ENCODE measurements around the gene PLD6.

PLD6 gene

DNA sequence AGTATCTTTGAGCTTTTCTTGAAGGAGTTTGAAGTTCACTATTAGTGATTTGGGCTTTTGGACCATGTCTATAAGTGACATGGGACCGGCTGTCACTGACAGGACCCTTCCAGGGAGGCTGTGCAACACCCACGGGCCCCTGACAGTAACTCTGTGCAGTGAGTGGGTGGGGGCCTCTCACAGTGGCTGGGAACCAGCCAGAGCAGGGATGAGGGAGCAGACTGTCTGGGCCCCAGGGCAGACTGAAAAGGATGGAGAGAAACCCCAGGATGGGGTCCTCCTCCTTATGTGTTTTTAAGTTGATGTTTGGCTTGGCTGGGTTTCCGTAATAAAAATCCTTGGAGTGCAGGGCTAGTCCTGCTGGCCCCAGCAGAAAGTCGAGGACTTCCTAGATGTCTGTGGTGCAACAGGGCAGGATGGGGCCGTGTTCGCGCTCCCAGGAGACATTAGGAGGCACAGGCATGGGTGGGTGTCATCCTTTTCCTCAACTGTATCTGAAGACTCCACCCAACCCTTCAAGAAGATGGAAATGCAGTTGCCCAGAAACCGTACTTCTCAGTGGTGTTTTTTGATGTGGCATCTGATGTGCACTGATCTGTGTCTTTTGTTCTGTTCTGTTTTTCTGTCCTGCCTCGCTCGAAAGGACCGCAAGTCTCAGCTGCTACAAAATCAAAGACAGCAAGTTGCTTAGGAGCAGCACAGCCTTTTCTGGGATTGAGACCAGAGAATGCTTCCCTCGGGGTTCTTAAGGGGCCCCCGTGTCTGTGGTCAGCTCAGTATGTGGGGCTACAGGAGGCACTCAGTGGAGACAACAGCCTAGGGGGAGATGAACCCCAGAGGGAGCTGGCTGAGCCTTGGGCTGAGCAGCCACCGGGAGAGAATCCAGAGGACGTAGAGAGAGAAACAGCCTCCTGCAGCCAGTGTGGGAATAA, 24.2 kb downstream of the PLD6 start:
- Histone ChIP-seq H3K4me1 (ENCODE audit: control insufficient read depth, insufficient read depth, low read length) (peaks cover 3% of the 10 kb centered on the region), H3K36me3 (ENCODE audit: insufficient read depth, low read length) (peaks cover 84% of the 10 kb centered on the region), H3K9ac (ENCODE audit: low read depth, low read length) (no peak overlapping the region), H3K4me3 (ENCODE audit: low read length) (no peak overlapping the region), H3K27me3 (ENCODE audit: control insufficient read depth, insufficient read depth, low read length) (no peaks in the 10 kb centered on the region), H3K4me2 (ENCODE audit: low read length) (no peak overlapping the region), H3K9me3 (replicated peaks; ENCODE audit: low read length) (no peaks in the 10 kb centered on the region)

- H3K27me3 ChIP-seq (ENCODE audit: control insufficient read depth, insufficient read depth, low read length), result no peaks in the 10 kb centered on the region
- H3K4me2 ChIP-seq (ENCODE audit: low read length), result no peak overlapping the region
- no peak overlapping the region for H3K4me3 ChIP-seq (ENCODE audit: low read length)
- H3K4me1 ChIP-seq (ENCODE audit: control insufficient read depth, insufficient read depth, low read length), result no peaks in the 10 kb centered on the region
- H3K9ac ChIP-seq (ENCODE audit: low read depth, low read length), result no peak overlapping the region
- H3K36me3 ChIP-seq (ENCODE audit: insufficient read depth, low read length), result peaks cover 84% of the 10 kb centered on the region
- no peaks in the 10 kb centered on the region for H3K9me3 ChIP-seq (replicated peaks; ENCODE audit: low read length)
These were observed 25.2 kb downstream of the PLD6 start for GRCh38 chr17:17180741-17181525.

DNA sequence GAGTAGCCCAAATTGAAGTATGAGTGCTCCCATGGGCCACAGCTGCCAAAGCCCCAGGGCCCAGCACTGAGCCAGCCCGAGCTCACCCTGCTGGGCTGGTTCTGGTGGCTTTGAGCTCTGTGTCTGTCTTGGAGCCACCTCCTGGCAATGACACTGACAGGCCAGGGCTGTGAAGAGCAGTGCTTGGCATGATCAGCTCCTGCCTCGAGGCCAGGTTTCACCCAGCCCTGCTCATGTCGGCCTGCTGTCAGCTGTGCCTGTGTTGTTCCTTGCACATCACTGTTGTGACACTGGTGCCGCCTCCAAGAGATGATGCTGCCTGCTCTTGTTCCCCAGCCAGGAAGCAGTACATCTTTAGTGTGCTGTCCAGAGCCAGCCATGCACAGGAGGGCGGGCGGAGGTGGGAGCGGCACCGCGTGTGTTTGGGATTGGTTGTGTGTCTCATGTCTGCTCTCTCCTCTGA, 26.0 kb downstream of the PLD6 start:
- H3K4me3 ChIP-seq (ENCODE audit: low read length), result no peak overlapping the region
- H3K9me3 ChIP-seq (replicated peaks; ENCODE audit: low read length), result no peaks in the 10 kb centered on the region
- no peaks in the 10 kb centered on the region for H3K4me1 ChIP-seq (ENCODE audit: control insufficient read depth, insufficient read depth, low read length)
- no peak overlapping the region for H3K9ac ChIP-seq (ENCODE audit: low read depth, low read length)
- H3K36me3 ChIP-seq (ENCODE audit: insufficient read depth, low read length), result peaks cover 83% of the 10 kb centered on the region
- no peak overlapping the region for H3K4me2 ChIP-seq (ENCODE audit: low read length)
- no peaks in the 10 kb centered on the region for H3K27me3 ChIP-seq (ENCODE audit: control insufficient read depth, insufficient read depth, low read length)

DNA sequence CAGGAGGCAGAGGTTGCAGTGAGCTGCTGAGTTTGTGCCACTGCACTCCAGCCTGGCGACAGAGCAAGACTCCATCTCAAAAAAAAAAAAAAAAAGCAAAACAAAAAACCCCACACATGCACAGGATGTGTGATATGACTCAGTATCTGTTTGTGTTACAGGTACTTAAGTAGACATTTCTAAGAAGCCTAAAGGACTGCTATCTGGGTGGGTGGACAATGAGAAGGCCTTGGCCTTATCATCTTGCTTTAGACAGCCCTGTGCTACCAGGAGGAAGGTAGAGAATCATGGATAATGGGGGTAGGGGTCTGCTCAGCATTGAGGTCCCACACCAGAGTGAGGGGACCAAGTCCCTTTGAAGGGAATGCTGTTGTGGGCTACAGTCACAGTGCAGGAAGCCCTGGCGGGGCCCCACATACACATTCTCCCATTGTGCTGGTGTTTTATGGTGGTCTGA, 26.7 kb downstream of the PLD6 start:
- Histone ChIP-seq H3K9ac (ENCODE audit: low read depth, low read length) (no peak overlapping the region), H3K36me3 (ENCODE audit: insufficient read depth, low read length) (peaks cover 87% of the 10 kb centered on the region), H3K4me1 (ENCODE audit: control insufficient read depth, insufficient read depth, low read length) (no peaks in the 10 kb centered on the region)

GRCh38 chr17:17177176-17177575, 29.0 kb downstream of the PLD6 start:
- no peak overlapping the region for H3K4me2 ChIP-seq (ENCODE audit: low read length)
- H3K4me1 ChIP-seq (ENCODE audit: control insufficient read depth, insufficient read depth, low read length), result no peaks in the 10 kb centered on the region
- no peaks in the 10 kb centered on the region for H3K27me3 ChIP-seq (ENCODE audit: control insufficient read depth, insufficient read depth, low read length)
- peaks cover 91% of the 10 kb centered on the region for H3K36me3 ChIP-seq (ENCODE audit: insufficient read depth, low read length)
- H3K4me3 ChIP-seq (ENCODE audit: low read length), result no peak overlapping the region
- H3K9me3 ChIP-seq (replicated peaks; ENCODE audit: low read length), result no peaks in the 10 kb centered on the region
- no peak overlapping the region for H3K9ac ChIP-seq (ENCODE audit: low read depth, low read length)

More for the DNA sequence above, 26.7 kb downstream of the PLD6 start:
- H3K9me3 ChIP-seq (replicated peaks; ENCODE audit: low read length), result no peaks in the 10 kb centered on the region
- no peak overlapping the region for H3K4me2 ChIP-seq (ENCODE audit: low read length)
- H3K27me3 ChIP-seq (ENCODE audit: control insufficient read depth, insufficient read depth, low read length), result no peaks in the 10 kb centered on the region
- no peak overlapping the region for H3K4me3 ChIP-seq (ENCODE audit: low read length)

GRCh38 chr17:17176341-17176740, 29.8 kb downstream of the PLD6 start:
- Histone ChIP-seq H3K4me1 (ENCODE audit: control insufficient read depth, insufficient read depth, low read length) (no peaks in the 10 kb centered on the region), H3K36me3 (ENCODE audit: insufficient read depth, low read length) (peaks cover 92% of the 10 kb centered on the region)

GRCh38 chr17:17175917-17176316, 30.2 kb downstream of the PLD6 start:
- Histone ChIP-seq H3K4me3 (ENCODE audit: low read length) (no peak overlapping the region), H3K4me1 (ENCODE audit: control insufficient read depth, insufficient read depth, low read length) (no peaks in the 10 kb centered on the region), H3K9me3 (replicated peaks; ENCODE audit: low read length) (no peaks in the 10 kb centered on the region), H3K36me3 (ENCODE audit: insufficient read depth, low read length) (peaks cover 93% of the 10 kb centered on the region), H3K9ac (ENCODE audit: low read depth, low read length) (no peak overlapping the region), H3K27me3 (ENCODE audit: control insufficient read depth, insufficient read depth, low read length) (no peaks in the 10 kb centered on the region), H3K4me2 (ENCODE audit: low read length) (no peak overlapping the region)

More at GRCh38 chr17:17176341-17176740, 29.8 kb downstream of the PLD6 start:
- Histone ChIP-seq H3K9ac (ENCODE audit: low read depth, low read length) (no peak overlapping the region), H3K9me3 (replicated peaks; ENCODE audit: low read length) (no peaks in the 10 kb centered on the region), H3K27me3 (ENCODE audit: control insufficient read depth, insufficient read depth, low read length) (no peaks in the 10 kb centered on the region), H3K4me2 (ENCODE audit: low read length) (no peak overlapping the region), H3K4me3 (ENCODE audit: low read length) (no peak overlapping the region)

GRCh38 chr17:17175340-17175739, 30.8 kb downstream of the PLD6 start:
- Histone ChIP-seq H3K4me2 (ENCODE audit: low read length) (no peak overlapping the region), H3K27me3 (ENCODE audit: control insufficient read depth, insufficient read depth, low read length) (no peaks in the 10 kb centered on the region), H3K4me3 (ENCODE audit: low read length) (no peak overlapping the region), H3K36me3 (ENCODE audit: insufficient read depth, low read length) (peaks cover 93% of the 10 kb centered on the region), H3K4me1 (ENCODE audit: control insufficient read depth, insufficient read depth, low read length) (no peaks in the 10 kb centered on the region), H3K9me3 (replicated peaks; ENCODE audit: low read length) (no peaks in the 10 kb centered on the region), H3K9ac (ENCODE audit: low read depth, low read length) (no peak overlapping the region)

DNA sequence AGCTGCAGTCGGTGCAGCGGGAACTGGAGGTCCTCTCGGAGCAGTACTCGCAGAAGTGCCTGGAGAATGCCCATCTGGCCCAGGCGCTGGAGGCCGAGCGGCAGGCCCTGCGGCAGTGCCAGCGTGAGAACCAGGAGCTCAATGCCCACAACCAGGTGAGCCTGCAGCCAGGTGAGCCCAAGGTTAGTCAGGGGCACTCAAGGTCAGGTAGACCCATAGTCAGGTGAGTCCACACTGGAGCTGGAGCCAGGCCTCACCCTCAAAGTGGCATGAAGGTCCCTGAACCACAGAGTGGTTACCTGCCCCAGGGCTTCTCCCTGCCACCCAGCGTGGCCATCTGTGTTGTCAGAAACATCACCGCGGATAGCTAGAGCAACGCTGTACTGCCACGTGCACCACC, 32.2 kb downstream of the PLD6 start:
- Histone ChIP-seq H3K36me3 (ENCODE audit: insufficient read depth, low read length) (peaks cover 92% of the 10 kb centered on the region), H3K9ac (ENCODE audit: low read depth, low read length) (no peak overlapping the region)

DNA sequence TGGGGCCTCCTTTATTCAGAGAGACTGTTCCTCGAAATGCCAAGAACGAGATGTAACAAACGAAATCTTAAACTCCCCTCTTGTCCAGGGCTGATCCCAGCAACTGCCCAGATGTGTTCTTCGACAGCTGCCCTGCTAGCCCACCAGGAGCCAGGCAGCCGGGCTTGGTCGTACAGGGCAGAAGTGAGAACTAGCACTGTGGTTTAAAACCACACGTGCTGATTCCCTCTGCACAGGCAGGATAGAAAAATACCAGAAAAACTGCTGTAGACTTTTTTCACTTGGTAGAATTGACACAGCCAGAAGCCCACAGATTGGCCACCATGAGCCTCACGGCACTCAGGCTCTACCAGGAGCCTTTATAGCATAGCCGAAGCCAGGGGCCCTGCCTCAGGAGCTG, 33.1 kb downstream of the PLD6 start:
- Histone ChIP-seq H3K36me3 (ENCODE audit: insufficient read depth, low read length) (peaks cover 94% of the 10 kb centered on the region), H3K27me3 (ENCODE audit: control insufficient read depth, insufficient read depth, low read length) (no peaks in the 10 kb centered on the region), H3K4me2 (ENCODE audit: low read length) (no peak overlapping the region), H3K9ac (ENCODE audit: low read depth, low read length) (no peak overlapping the region), H3K4me3 (ENCODE audit: low read length) (no peak overlapping the region), H3K9me3 (replicated peaks; ENCODE audit: low read length) (no peaks in the 10 kb centered on the region), H3K4me1 (ENCODE audit: control insufficient read depth, insufficient read depth, low read length) (no peaks in the 10 kb centered on the region)

More for the DNA sequence above, 32.2 kb downstream of the PLD6 start:
- Histone ChIP-seq H3K9me3 (replicated peaks; ENCODE audit: low read length) (no peaks in the 10 kb centered on the region), H3K4me2 (ENCODE audit: low read length) (no peak overlapping the region), H3K27me3 (ENCODE audit: control insufficient read depth, insufficient read depth, low read length) (no peaks in the 10 kb centered on the region), H3K4me3 (ENCODE audit: low read length) (no peak overlapping the region), H3K4me1 (ENCODE audit: control insufficient read depth, insufficient read depth, low read length) (no peaks in the 10 kb centered on the region)

All from skeletal muscle satellite cell (primary cell).